HCT116 (cell line): ENCODE results near the gene TRMT61B.

ENCODE experiments used
- CEBPB ChIP-seq: IDR thresholded peaks from 2 replicates; pipeline ENCODE4 v1.6.1; 2012; ENCODE audit warnings: low read depth
- CTCF ChIP-seq, 3 experiments: fragments of 200-600 bp in 1 of 3; sonication (generic) in 1 of 3; IDR thresholded peaks in 2 of 3; conservative IDR thresholded peaks in 1 of 3; 2 replicates each; pipeline ENCODE4 v1.5.1; 2012 to 2017; ENCODE audit warnings: low read depth in 2 of 3, low read length in 2 of 3, antibody characterized with exemption in 1 of 3, borderline replicate concordance in 1 of 3, control low read depth in 1 of 3, mild to moderate bottlenecking in 1 of 3, mixed read lengths in 1 of 3, mixed run types in 1 of 3, moderate library complexity in 1 of 3; ENCODE audit not compliant: insufficient read depth in 1 of 3
- ELF1 ChIP-seq: IDR thresholded peaks from 2 replicates; pipeline ENCODE4 v1.6.1; 2012; ENCODE audit warnings: low read depth, borderline replicate concordance
- POLR2A ChIP-seq: IDR thresholded peaks from 2 replicates; pipeline ENCODE4 v1.7.0; 2011; ENCODE audit warnings: borderline replicate concordance; ENCODE audit not compliant: insufficient read depth, insufficient read length; ENCODE audit errors: extremely low read depth
- POLR2AphosphoS5 ChIP-seq: IDR thresholded peaks from 2 replicates; pipeline ENCODE4 v1.6.1; 2011; ENCODE audit warnings: mild to moderate bottlenecking, low read depth, low read length, moderate library complexity
- RAD21 ChIP-seq: IDR thresholded peaks from 2 replicates; pipeline ENCODE4 v1.6.1; 2012; ENCODE audit warnings: low read depth, mild to moderate bottlenecking
- SRF ChIP-seq: IDR thresholded peaks from 2 replicates; pipeline ENCODE4 v1.6.1; 2012; ENCODE audit warnings: low read depth
- YY1 ChIP-seq: IDR thresholded peaks from 2 replicates; pipeline ENCODE4 v1.6.1; 2011; ENCODE audit warnings: low read length, low read depth, moderate library complexity, mild to moderate bottlenecking; ENCODE audit not compliant: insufficient replicate concordance; ENCODE audit errors: extremely low read depth
- ZBTB33 ChIP-seq: IDR thresholded peaks from 2 replicates; pipeline ENCODE4 v1.6.1; 2011; ENCODE audit warnings: mild to moderate bottlenecking, low read length, moderate library complexity; ENCODE audit not compliant: insufficient replicate concordance; ENCODE audit errors: extremely low read depth
- ZFX ChIP-seq: fragments of 450-650 bp; IDR thresholded peaks from 2 replicates; pipeline ENCODE4 v1.6.1; 2017

- TF ChIP-seq RAD21 (no peak), CTCF (IDR thresholded peaks at IDR 0.05 in 2 of 3, conservative IDR thresholded peaks at IDR 0.05 in 1 of 3; ENCODE audit: borderline replicate concordance in 1 of 3, insufficient read depth in 1 of 3, low read depth in 2 of 3, low read length in 2 of 3) (no peak), POLR2A (no peak), ZFX (no peak), ELF1 (no peak), POLR2AphosphoS5 (no peak), YY1 (no peak), ZBTB33 (no peak), SRF (no peak), CEBPB (no peak)
These were observed 10.1 kb upstream of the TRMT61B start for GRCh38 chr2:28880193-28880592.
